Ureter (tissue), 1 donor: ENCODE measurements around the gene CCT6B. TPM values are rescaled to one million over a fixed set of nuclear protein-coding genes. Genes with fewer than 3 reads are reported as not detected.
"Not testable (repeated sequence)": the region's sequence is repeated elsewhere in the genome, so short reads cannot be mapped to it uniquely, and the experiment has no call there.

ENCODE experiments used
- DNase-seq: peaks from one replicate; pipeline ENCODE4 v3.0.0-alpha.2; 2020; ENCODE audit warnings: low spot score
- total RNA-seq: library from RNA; stranded (reverse); gene quantifications from one replicate; pipeline ENCODE4 v1.2.4, GENCODE V29; 2023
- donor health status: DM: yes; HTN: yes; CAD: no.

The CCT6B gene
- total RNA-seq, 1 donor from 2014 or later: 6.3 TPM

DNA sequence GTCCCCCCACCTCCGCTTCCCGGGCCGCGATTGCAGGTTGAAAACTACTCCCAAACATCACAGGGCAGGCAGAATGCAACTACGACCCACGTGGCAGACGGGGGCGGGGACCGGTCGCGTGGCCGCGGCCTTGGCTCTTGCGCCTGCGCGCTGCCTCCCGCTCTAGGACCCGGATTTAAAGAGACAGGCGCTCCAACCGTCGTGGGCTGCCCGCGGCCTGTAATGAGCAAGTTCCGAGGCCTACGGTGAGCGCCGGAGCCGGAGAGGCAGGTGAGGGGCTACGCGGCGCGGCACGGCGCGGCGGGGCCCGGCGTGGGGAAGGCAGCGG is 19.1 kb upstream of the CCT6B start, which contains the start of gene LIG3:
LIG3 (plus strand) TSS at position 160 of the 328 bp plus-strand sequence. CDS start 2,494 bp downstream, outside the sequence.
- peak; percentile 96 for DNase-seq

DNA sequence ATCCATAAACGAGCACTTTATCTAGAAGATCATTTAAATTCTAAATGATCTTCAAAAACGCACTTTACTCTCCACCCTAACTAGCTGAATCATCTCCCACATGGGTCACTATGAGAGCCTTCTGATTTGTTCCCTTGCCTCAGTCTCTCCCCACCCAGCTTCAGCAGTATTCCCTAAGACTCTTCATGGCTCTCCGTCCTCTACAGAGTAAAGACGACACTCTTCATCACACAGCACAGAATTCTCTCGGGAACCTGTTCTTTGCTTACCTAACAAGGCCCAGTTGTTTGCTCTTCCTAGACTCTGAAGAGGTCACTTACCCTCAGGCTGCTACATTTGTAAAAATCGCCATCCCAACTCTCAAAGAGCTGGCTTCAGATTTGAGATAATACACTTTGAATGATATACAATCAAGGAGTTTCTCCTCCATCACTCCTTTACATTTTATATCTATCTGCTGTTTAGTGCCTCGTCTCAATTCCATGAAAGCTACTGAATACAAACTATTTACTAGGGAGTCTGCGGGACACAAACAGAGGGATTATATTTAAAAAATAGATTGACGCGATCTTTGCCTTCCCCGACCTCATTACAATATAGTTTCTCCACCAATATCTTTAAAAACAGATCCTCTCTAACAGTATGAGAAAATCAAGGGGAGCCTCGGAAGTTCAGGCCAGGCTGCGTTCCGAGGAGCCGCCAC is 18.5 kb upstream of the CCT6B start:
- DNase-seq: no peak

DNA sequence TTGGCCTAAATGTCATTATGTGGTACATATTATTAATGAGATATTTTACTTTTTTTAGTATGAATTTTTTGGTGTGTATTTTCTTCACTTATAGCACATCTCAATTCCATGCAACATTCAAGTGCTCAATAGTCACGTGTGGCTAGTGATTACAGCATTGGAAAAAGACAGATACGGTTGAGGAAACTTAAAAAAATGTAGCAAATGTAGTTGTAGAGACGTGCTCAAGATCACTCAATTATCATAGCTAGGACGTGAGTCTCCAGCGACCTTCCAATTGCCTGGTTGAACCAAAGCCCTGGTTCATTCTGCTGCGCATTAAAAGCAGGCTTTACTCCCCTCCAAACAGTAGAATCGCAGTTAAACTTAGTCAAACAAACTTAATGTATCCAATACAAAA is 17.9 kb upstream of the CCT6B start:
- no peak for DNase-seq

- DNase-seq: no peak
Measured at GRCh38 chr17:34974794-34975785, 13.8 kb upstream of the CCT6B start.

GRCh38 chr17:34974179-34974578 is 12.9 kb upstream of the CCT6B start:
- no peak for DNase-seq

GRCh38 chr17:34958438-34958837 is 2.8 kb downstream of the CCT6B start:
- no peak for DNase-seq

DNA sequence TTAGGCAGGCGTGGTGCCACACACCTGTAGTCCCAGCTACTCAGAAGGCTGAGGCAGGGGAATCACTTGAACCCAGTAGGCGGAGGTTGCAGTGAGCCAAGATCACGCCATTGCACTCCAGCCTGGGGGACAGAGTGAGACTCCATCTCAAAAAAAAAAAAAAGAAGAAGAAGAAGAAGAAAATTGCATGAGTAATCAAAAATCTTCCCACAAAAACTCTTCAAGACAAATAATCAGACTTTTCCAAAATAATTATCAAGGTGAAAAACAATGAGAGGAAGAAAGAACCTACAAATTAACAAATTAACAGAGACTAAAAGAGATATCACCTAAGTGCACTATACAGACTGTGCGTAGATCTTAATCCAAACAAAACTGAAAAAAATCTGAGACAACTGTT is 10.5 kb downstream of the CCT6B start:
- DNase-seq: not testable (repeated sequence)

DNA sequence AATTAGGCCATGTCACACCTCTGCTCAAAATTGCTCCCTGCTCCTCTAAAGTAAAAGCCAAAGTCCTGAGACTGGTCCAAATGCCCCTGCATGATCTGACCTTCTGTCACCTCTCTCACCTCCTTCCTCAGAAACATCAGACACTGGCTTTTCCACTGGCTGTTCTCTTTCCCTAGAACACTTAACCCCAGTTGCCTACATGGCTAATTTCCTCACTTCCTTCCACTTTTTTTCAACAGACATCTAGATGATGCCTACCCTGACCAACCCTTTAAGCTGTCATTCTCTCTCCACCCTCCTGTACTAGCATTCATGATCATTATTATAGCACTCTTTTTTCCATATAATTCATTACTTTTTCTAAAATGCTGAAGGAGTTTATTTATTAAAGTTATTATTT is 31.0 kb downstream of the CCT6B start:
- no peak for DNase-seq

- no peak for DNase-seq
Measured at GRCh38 chr17:34926661-34927060, 34.6 kb downstream of the CCT6B start.

DNA sequence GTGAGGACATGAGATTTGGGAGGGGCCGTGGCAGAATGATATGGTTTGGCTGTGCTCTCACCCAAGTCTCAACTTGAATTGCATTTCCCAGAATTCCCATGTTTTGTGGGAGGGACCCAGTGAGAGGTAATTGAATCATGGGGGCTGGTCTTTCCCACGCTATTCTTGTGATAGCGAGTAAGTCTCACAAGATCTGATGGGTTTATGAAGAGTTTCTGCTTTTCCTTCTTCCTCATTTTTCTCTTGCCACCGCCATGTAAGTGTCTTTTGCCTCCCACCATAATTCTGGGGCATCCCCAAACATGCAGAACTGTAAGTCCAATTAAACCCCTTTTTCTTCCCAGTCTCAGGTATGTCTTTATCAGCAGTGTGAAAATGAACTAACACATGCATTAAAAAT is 40.6 kb downstream of the CCT6B start:
- no peak for DNase-seq

- no peak for DNase-seq
Measured at GRCh38 chr17:34917381-34917780, 43.9 kb downstream of the CCT6B start.

DNA sequence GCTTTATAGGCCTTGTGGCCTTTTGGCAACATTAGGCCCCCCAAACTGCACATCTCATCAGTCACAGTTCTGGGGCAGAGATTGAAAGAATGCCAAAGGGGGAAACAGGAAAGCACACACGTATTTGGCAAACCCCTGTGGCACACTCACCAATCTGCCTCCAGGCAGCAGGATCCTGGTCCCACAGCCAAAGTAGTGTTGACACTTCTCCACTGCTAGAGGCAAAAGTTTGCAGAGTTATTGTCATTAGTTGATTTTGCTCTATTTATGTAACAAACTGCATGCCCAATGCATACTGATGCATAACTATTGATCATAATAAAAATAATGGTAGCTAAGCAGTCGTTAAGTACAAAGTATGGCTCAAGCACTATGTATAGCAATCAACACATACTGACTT is 45.1 kb downstream of the CCT6B start:
- no peak for DNase-seq

GRCh38 chr17:34913001-34913400 is 48.3 kb downstream of the CCT6B start:
- DNase-seq: no peak

- no peak for DNase-seq
Measured at GRCh38 chr17:34909040-34909439, 52.2 kb downstream of the CCT6B start.

DNA sequence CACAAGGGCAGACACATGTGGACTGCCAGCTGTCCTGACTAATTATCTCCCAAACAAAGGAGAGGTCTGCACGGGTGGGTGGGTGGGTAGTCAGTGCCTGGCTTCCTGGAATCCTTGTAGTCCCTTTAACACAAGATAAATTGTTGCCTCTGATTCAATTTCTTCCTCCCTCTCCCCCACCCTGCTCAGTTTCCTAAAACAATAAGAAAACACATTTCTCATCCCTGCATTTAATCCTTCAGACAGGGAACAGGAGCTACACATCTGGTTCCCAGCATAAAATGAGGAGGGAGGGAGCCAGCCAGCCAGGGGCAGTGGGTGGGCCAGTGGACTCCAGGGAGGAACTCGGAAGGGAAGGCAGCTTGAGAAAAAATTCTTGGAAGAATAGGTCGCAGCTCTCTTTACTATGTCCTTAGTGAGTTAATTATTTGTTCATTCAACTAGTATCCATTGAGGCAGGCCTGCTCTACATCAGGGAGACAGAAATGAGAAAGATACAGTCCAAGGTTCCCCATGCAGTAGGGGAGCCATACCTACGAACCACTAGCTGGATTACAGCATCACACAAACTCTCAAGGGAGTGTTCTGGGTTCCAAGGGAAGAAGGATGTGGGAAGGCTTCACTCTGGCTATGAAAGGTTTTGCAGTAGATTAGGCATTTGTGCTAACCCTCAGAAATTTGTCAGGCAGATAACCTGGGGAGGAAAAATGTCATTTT is 58.3 kb downstream of the CCT6B start:
- peak; percentile 6 for DNase-seq

DNA sequence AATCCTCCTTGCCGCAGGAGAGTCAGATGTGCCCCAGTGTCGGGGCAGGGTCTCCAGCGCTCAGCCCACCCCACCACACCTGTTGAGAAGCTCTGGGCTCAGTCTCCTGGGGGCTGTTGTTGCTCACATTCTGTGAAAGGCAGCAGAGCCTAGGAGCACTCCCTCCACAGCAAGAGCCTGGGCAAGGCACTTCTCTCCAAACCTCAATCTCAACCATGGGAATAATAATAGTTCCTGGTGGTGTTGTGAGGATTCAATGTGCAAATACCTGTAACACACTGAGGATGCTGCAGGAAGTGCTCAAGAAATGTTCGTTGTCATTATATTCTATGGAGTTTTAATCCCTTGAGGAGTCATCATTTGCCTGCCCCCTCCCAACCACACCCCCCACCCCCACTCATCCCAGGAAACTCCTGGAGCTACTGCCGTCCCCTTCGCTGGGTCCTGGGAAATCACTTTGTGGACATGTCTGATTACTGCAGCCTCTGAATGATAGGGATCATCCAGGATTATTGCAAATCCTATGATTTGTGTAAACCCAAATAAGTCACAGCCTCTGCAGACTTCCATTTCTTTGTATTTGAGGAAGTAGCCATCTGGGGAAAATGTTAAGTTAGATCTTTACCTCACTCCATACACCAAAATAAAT is 61.5 kb downstream of the CCT6B start:
- no peak for DNase-seq

- DNase-seq: no peak
Measured at GRCh38 chr17:34895383-34895782, 65.9 kb downstream of the CCT6B start.

- DNase-seq: no peak
Measured at GRCh38 chr17:34894964-34895363, 66.3 kb downstream of the CCT6B start.

- DNase-seq: no peak
Measured at GRCh38 chr17:34892461-34893249, 68.6 kb downstream of the CCT6B start.

DNA sequence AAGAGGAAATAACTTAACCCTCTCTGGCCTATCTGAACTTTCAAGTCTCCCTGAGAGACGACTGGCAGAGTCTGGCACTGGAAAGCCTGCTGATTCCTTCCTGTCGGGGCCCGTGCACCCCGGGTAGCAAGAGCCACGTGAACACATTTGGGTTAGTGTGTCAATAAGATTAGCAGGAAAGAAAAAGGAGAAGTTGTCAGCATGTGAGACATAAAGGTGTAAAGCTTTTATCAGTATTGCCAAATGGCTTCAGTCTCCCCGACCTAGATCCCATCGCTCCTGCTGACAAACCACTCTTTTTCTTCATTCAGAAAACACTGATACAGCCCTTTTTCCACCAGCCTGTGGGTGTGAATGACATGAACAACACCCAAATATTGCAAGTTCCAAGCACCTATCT is 74.4 kb downstream of the CCT6B start:
- DNase-seq: no peak

DNA sequence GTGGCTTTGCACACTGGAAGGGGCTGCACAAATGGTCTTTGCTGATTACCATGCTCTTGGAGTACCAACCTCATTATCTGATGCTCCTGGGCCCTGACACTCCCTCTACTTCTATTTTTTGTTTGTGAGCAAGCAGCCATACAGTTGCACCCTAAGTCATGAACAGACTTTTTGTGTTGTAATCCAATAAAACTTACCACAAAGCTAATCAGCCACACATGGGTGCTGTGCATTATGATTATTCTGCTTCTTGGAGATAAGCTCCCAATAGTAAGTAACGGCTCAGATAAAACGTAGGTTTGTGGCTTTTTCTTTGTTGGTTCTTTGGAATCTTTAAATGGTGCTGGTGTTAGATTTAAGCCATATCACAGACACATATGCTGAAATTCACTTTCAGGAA is 76.2 kb downstream of the CCT6B start:
- DNase-seq: no peak
